ENCODE results near the gene TSR3.

- TF ChIP-seq TAF1 (IDR thresholded peaks at IDR 0.05; ENCODE audit: borderline replicate concordance, insufficient read depth, low read length) (no peak), POLR2AphosphoS5 (IDR thresholded peaks at IDR 0.05; ENCODE audit: low read depth, low read length) (no peak), SIN3A (IDR thresholded peaks at IDR 0.05; ENCODE audit: borderline replicate concordance, insufficient read depth, low read length) (no peak)
Measured at GRCh38 chr16:1392826-1393225, 41.1 kb upstream of the TSR3 start.
